GM21381 (cell line): ENCODE data around the gene CHRNB1.
"Not testable (repeated sequence)": the region's sequence is repeated elsewhere in the genome, so short reads cannot be mapped to it uniquely, and the experiment has no call there.

Experiments used
- ATAC-seq: cut with Tn5 transposase; IDR thresholded peaks from one replicate; pipeline ENCODE4 v1.9.1; 2021; ENCODE audit warnings: mild to moderate bottlenecking, moderate library complexity; ENCODE audit not compliant: unreplicated experiment

Gene CHRNB1

GRCh38 chr17:7466318-7466638 lies 21.4 kb downstream of the CHRNB1 start:
- no peak for ATAC-seq

- ATAC-seq = no peak
Measured at GRCh38 chr17:7466639-7467341, 21.9 kb downstream of the CHRNB1 start.

- no peak for ATAC-seq
Measured at GRCh38 chr17:7467498-7467897, 22.6 kb downstream of the CHRNB1 start.

- no peak for ATAC-seq
Measured at GRCh38 chr17:7468290-7468689, 23.4 kb downstream of the CHRNB1 start.

GRCh38 chr17:7468804-7469389 lies 24.0 kb downstream of the CHRNB1 start:
- no peak for ATAC-seq

- ATAC-seq = not testable (repeated sequence)
Measured at GRCh38 chr17:7469843-7470242, 25.0 kb downstream of the CHRNB1 start.

GRCh38 chr17:7470457-7470973 lies 25.7 kb downstream of the CHRNB1 start:
- ATAC-seq = not testable (repeated sequence)

GRCh38 chr17:7471729-7472128 lies 26.9 kb downstream of the CHRNB1 start:
- ATAC-seq = no peak

GRCh38 chr17:7474767-7475166 lies 29.9 kb downstream of the CHRNB1 start:
- not testable (repeated sequence) for ATAC-seq

GRCh38 chr17:7475764-7476422 lies 31.0 kb downstream of the CHRNB1 start:
- no peak for ATAC-seq

GRCh38 chr17:7476494-7476893 lies 31.6 kb downstream of the CHRNB1 start:
- no peak for ATAC-seq

GRCh38 chr17:7476951-7477350 lies 32.1 kb downstream of the CHRNB1 start:
- no peak for ATAC-seq

GRCh38 chr17:7477392-7478275 lies 32.8 kb downstream of the CHRNB1 start:
- ATAC-seq = no peak

- no peak for ATAC-seq
Measured at GRCh38 chr17:7478276-7479212, 33.7 kb downstream of the CHRNB1 start.

GRCh38 chr17:7479213-7480088 lies 34.6 kb downstream of the CHRNB1 start, which contains the start of gene ZBTB4:
TSS of gene ZBTB4 (minus strand) at chr17:7479631. CDS start at chr17:7466801, 12,830 bp downstream.
- no peak for ATAC-seq

- no peak for ATAC-seq
Measured at GRCh38 chr17:7480089-7480384, 35.2 kb downstream of the CHRNB1 start.

- not testable (repeated sequence) for ATAC-seq
Measured at GRCh38 chr17:7481275-7481674, 36.4 kb downstream of the CHRNB1 start, which contains the start of gene SLC35G6. TSS of gene SLC35G6 (plus strand) at chr17:7481446. CDS start at chr17:7481517, 71 bp downstream.

GRCh38 chr17:7481842-7482741 lies 37.2 kb downstream of the CHRNB1 start:
- ATAC-seq = not testable (repeated sequence)
